ENCODE results near the gene HIPK1.

DNA sequence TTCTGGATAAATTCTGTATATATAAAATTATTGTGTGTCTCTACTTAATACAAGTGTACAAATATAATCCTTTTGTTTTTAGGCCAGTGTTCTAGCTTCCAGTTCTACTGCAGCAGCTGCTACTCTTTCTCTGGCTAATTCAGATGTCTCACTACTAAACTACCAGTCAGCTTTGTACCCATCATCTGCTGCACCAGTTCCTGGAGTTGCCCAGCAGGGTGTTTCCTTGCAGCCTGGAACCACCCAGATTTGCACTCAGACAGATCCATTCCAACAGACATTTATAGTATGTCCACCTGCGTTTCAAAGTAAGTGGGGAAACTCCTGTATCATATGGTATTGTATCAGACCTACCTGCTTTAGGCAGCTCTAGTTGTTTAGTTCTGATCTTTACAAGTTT, 28.9 kb downstream of the HIPK1 start:
- TF ChIP-seq POLR2AphosphoS5 (IDR thresholded peaks at IDR 0.05; ENCODE audit: low read depth) (no peak), CTCF (IDR thresholded peaks at IDR 0.05; ENCODE audit: insufficient read depth, low read length) (no peak), REST (IDR thresholded peaks at IDR 0.05; ENCODE audit: insufficient replicate concordance, low read depth) (no peak), GABPA (IDR thresholded peaks at IDR 0.05; ENCODE audit: low read depth) (no peak), SPI1 (IDR thresholded peaks at IDR 0.05; ENCODE audit: borderline replicate concordance, low read depth) (no peak)

All from HL-60 (cell line).